Measurements from ENCODE around the gene ATP5PD. TPM values are rescaled to one million over a fixed set of nuclear protein-coding genes. Genes with fewer than 3 reads are reported as not detected.
"Not testable (repeated sequence)": the region's sequence is repeated elsewhere in the genome, so short reads cannot be mapped to it uniquely, and the experiment has no call there.

The ATP5PD gene
- total and polyA plus RNA-seq, 2 donors = 288 to 390 TPM

DNA sequence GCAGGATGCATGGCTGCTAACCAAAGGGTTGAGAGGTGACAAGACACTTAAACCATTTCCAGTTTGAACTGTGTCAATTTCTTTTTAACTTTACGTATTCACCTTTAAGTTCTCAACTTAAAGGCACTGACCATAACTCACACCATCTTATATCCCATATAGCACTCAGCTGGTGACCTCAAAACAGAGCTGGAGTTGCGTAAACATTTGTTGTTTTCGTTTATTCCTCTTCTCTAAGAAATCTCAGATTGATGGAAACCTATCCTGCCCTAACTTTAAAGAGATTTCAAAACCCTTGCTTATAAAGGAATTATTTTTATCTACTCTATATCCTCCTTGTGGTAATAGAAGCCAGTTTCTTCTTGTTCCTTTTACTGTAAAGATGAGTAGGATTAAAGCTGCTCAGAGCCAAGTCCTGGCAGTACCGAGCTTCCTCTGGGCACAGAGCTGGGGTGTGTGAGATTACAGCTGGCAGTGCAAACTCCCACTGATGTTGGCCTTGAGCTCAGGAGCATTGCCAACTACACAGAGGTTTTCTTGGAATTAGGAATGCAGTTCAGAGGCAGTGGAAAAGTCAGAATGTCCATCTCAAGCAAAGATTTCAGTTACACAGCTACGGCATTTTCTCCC is 1.6 kb upstream of the ATP5PD start:
- peaks cover 10 to 17% of the 10 kb centered on the region in 2 donors for H3K4me1 ChIP-seq (ENCODE audit: control insufficient read depth in 2 of 2, insufficient read depth in 2 of 2, low read length in 2 of 2)
- 80% methylated on average over 5 of the region's 5 CpGs for WGBS
- peak overlapping the region in 1 of 2 donors; percentile 74 for H3K4me3 ChIP-seq (ENCODE audit: low read length in 2 of 2)
- H3K9me3 ChIP-seq (ENCODE audit: control insufficient read depth in 2 of 2, insufficient read depth in 1 of 2, low read length in 1 of 2) = no peaks in the 10 kb centered on the region
- H3K27me3 ChIP-seq (ENCODE audit: control insufficient read depth in 2 of 2, insufficient read depth in 1 of 2, low read length in 1 of 2) = no peaks in the 10 kb centered on the region
- no peak for DNase-seq (ENCODE audit: low read depth in 6 of 9, low spot score in 9 of 9)
- no peak overlapping the region for H3K27ac ChIP-seq (ENCODE audit: low read depth in 1 of 2, low read length in 1 of 2)
- peaks cover 6 to 14% of the 10 kb centered on the region in 2 donors for H3K36me3 ChIP-seq (ENCODE audit: control insufficient read depth in 2 of 2, insufficient read depth in 2 of 2, low read length in 1 of 2)

DNA sequence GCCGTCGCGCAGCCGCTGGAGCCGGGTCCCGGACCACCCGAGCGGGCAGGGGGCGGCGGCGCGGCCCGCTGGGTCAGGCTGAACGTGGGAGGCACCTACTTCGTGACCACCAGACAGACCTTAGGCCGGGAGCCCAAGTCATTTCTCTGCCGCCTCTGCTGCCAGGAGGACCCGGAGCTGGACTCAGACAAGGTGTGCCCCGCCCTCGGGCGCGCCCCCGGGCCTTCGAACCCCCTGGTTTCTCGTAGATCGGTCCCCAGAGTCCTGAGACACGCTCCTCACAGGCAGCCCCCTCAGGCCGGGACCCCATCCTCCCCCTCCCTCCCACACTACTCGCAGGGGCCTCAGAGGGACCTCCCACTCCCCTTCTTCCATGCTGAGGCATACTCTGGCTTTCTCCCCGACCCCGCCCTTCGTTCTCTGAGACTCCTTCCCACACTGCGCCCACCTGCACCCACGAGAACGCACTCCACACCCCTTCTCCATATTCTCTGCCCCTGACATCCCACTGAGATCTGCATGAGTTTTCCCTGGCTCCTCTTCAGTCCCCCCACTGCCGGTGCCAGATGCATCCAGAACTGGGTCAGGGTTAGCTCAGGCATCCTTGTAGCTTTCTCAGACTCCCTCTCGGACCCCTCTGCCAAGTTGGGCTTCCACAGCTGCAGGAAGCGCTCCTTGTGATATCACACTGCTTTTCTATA is 779 bp upstream of the ATP5PD start:
- DNase-seq (ENCODE audit: low read depth in 6 of 9, low spot score in 9 of 9) = peak in 4 of 9 donors; percentile 22 to 57 (median 31)
- Histone ChIP-seq H3K4me3 (ENCODE audit: low read length in 2 of 2) (peak overlapping the region; percentile 74 to 97), H3K36me3 (ENCODE audit: control insufficient read depth in 2 of 2, insufficient read depth in 2 of 2, low read length in 1 of 2) (peaks cover 0 to 7% of the 10 kb centered on the region in 2 donors), H3K4me1 (ENCODE audit: control insufficient read depth in 2 of 2, insufficient read depth in 2 of 2, low read length in 2 of 2) (peaks cover 10 to 17% of the 10 kb centered on the region in 2 donors), H3K27me3 (ENCODE audit: control insufficient read depth in 2 of 2, insufficient read depth in 1 of 2, low read length in 1 of 2) (no peaks in the 10 kb centered on the region), H3K9me3 (ENCODE audit: control insufficient read depth in 2 of 2, insufficient read depth in 1 of 2, low read length in 1 of 2) (no peaks in the 10 kb centered on the region), H3K27ac (ENCODE audit: low read depth in 1 of 2, low read length in 1 of 2) (peak overlapping the region; percentile 60 to 83)
- WGBS = 1% methylated on average over 38 of the region's 38 CpGs

DNA sequence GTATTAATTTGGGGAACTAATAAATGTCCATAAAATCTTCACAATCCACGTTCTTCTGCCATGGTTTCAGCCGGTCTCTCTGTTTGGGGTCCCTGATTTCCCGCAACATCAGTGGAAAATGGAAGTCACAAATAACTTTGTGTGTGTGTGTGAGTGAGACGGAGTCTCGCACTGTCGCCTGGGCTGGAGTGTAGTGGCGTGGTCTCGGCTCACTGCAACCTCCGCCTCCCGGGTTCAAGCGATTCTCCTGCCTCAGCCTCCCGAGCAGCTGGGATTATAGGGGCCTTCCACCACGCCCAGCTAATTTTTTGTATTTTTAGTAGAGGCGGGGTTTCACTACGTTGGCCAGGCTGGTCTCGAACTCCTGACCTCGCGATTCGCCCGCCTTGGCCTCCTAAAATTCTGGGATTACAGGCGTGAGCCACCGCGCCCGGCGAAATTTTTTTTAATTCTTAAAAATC is 793 bp downstream of the ATP5PD start:
- not testable (repeated sequence) for H3K9me3 ChIP-seq (ENCODE audit: control insufficient read depth in 2 of 2, insufficient read depth in 1 of 2, low read length in 1 of 2); DNase-seq (ENCODE audit: low read depth in 6 of 9, low spot score in 9 of 9); H3K27me3 ChIP-seq (ENCODE audit: control insufficient read depth in 2 of 2, insufficient read depth in 1 of 2, low read length in 1 of 2)
- 33% methylated on average over 25 of the region's 25 CpGs for WGBS
- H3K4me1 ChIP-seq (ENCODE audit: control insufficient read depth in 2 of 2, insufficient read depth in 2 of 2, low read length in 2 of 2) = peaks cover 10 to 17% of the 10 kb centered on the region in 2 donors
- H3K36me3 ChIP-seq (ENCODE audit: control insufficient read depth in 2 of 2, insufficient read depth in 2 of 2, low read length in 1 of 2) = peaks cover 11 to 15% of the 10 kb centered on the region in 2 donors
- H3K27ac ChIP-seq (ENCODE audit: low read depth in 1 of 2, low read length in 1 of 2) = peak overlapping the region in 1 of 2 donors; percentile 91
- peak overlapping the region; percentile 97 to 100 for H3K4me3 ChIP-seq (ENCODE audit: low read length in 2 of 2)

DNA sequence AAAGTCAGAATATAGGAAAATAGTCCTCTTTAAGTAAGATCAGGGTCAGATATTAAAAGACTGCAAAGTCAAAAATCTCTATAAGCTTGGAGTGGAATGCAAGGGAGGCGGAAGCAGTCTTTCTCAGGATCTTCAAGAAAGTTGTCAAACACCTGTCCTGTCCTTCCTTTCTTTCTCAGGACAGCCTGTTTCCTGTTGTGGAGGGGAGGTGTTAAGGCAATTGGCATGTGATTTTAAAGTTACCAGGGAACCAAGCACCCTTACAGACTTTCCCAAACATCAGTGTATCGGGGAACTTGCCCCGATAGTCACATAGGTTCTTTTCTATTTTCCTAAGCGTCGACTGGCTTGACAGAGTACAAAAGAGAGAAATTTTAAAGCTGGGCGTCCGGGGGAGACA is 2.1 kb downstream of the ATP5PD start:
- Histone ChIP-seq H3K36me3 (ENCODE audit: control insufficient read depth in 2 of 2, insufficient read depth in 2 of 2, low read length in 1 of 2) (peaks cover 17 to 28% of the 10 kb centered on the region in 2 donors), H3K27me3 (ENCODE audit: control insufficient read depth in 2 of 2, insufficient read depth in 1 of 2, low read length in 1 of 2) (no peaks in the 10 kb centered on the region), H3K9me3 (ENCODE audit: control insufficient read depth in 2 of 2, insufficient read depth in 1 of 2, low read length in 1 of 2) (no peaks in the 10 kb centered on the region), H3K27ac (ENCODE audit: low read depth in 1 of 2, low read length in 1 of 2) (no peak overlapping the region), H3K4me1 (ENCODE audit: control insufficient read depth in 2 of 2, insufficient read depth in 2 of 2, low read length in 2 of 2) (peaks cover 10 to 17% of the 10 kb centered on the region in 2 donors), H3K4me3 (ENCODE audit: low read length in 2 of 2) (no peak overlapping the region)
- WGBS = 93% methylated on average over 7 of the region's 7 CpGs
- DNase-seq (ENCODE audit: low read depth in 6 of 9, low spot score in 9 of 9) = no peak

DNA sequence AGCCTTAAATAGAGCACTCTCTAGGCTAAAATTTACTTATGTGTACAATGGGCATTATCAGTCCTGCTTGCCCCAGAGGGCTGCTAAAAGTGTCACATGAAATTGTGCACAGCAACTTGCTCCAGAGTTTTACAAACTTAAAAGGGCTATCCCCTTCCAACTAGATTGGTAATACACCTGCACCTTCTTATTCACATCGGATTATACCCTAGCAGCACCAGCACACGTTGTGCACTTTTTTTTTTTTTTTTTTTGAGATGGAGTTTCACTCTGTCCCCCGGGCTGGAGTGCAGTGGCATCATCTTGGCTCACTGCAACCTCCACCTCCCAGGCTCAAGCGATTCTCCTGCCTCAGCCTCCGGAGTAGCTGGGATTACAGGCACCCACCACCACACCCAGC is 3.0 kb downstream of the ATP5PD start:
- not testable (repeated sequence) for H3K27ac ChIP-seq (ENCODE audit: low read depth in 1 of 2, low read length in 1 of 2); H3K27me3 ChIP-seq (ENCODE audit: control insufficient read depth in 2 of 2, insufficient read depth in 1 of 2, low read length in 1 of 2); DNase-seq (ENCODE audit: low read depth in 6 of 9, low spot score in 9 of 9); H3K9me3 ChIP-seq (ENCODE audit: control insufficient read depth in 2 of 2, insufficient read depth in 1 of 2, low read length in 1 of 2); H3K4me3 ChIP-seq (ENCODE audit: low read length in 2 of 2)
- Histone ChIP-seq H3K4me1 (ENCODE audit: control insufficient read depth in 2 of 2, insufficient read depth in 2 of 2, low read length in 2 of 2) (peaks cover 10 to 17% of the 10 kb centered on the region in 2 donors), H3K36me3 (ENCODE audit: control insufficient read depth in 2 of 2, insufficient read depth in 2 of 2, low read length in 1 of 2) (peaks cover 26 to 37% of the 10 kb centered on the region in 2 donors)
- 93% methylated on average over 5 of the region's 5 CpGs for WGBS

DNA sequence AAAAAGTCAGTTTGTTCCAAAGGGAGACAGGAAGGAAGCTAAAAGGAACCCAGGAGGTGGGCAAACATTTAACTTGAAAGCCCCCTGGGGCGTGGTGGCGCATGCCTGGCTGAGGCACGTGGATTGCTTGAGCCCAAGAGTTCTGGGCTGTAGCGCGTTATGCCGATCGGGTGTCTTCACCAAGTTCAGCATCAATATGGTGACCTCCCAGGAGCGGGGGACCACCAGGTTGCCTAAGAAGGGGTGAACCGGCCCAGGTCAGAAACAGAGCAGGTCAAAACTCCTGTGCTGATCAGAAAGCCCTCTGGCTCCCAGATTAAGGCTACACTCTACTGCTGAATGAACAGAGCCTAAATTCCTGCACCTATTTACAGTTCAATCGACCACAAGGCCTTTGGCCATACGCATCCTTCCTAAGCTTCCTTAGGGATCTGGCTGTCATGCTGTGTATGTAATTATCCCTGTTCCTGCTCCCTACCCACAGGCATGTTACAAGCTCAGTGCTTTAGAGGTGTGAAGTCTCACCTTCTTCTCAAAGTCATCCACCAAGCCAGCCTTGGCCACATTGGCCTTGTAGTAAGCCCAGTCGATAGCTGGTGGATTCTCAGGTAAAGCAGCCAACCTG is 5.0 kb downstream of the ATP5PD start:
- WGBS = 92% methylated on average over 12 of the region's 12 CpGs
- H3K4me1 ChIP-seq (ENCODE audit: control insufficient read depth in 2 of 2, insufficient read depth in 2 of 2, low read length in 2 of 2) = peaks cover 6 to 7% of the 10 kb centered on the region in 2 donors
- H3K36me3 ChIP-seq (ENCODE audit: control insufficient read depth in 2 of 2, insufficient read depth in 2 of 2, low read length in 1 of 2) = peaks cover 32 to 42% of the 10 kb centered on the region in 2 donors
- DNase-seq (ENCODE audit: low read depth in 6 of 9, low spot score in 9 of 9) = no peak
- no peaks in the 10 kb centered on the region for H3K9me3 ChIP-seq (ENCODE audit: control insufficient read depth in 2 of 2, insufficient read depth in 1 of 2, low read length in 1 of 2)
- no peak overlapping the region for H3K27ac ChIP-seq (ENCODE audit: low read depth in 1 of 2, low read length in 1 of 2)
- no peak overlapping the region for H3K4me3 ChIP-seq (ENCODE audit: low read length in 2 of 2)
- no peaks in the 10 kb centered on the region for H3K27me3 ChIP-seq (ENCODE audit: control insufficient read depth in 2 of 2, insufficient read depth in 1 of 2, low read length in 1 of 2)

DNA sequence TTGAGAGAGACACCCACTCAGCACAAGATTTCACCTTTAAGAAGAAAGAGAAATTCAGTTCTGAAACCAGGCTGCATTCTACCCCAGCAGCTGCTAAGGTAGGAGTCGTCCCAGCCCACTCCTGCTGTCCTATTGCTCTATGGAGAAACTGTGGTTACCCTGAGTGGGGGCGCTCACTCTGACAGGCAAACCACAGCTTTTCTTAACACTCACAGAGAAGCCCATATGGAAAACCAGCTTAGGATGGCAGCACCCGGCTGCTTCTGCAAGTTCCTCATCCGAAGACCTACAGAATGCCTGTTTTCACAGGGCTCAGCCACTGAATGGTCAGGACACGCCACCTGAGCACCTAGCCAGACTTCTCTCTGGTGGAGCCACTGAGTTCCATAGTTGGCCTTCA is 7.5 kb downstream of the ATP5PD start:
- H3K27me3 ChIP-seq (ENCODE audit: control insufficient read depth in 2 of 2, insufficient read depth in 1 of 2, low read length in 1 of 2) = peaks cover 0 to 14% of the 10 kb centered on the region in 2 donors
- H3K4me3 ChIP-seq (ENCODE audit: low read length in 2 of 2) = no peak overlapping the region
- H3K27ac ChIP-seq (ENCODE audit: low read depth in 1 of 2, low read length in 1 of 2) = no peak overlapping the region
- peaks cover 32 to 42% of the 10 kb centered on the region in 2 donors for H3K36me3 ChIP-seq (ENCODE audit: control insufficient read depth in 2 of 2, insufficient read depth in 2 of 2, low read length in 1 of 2)
- DNase-seq (ENCODE audit: low read depth in 6 of 9, low spot score in 9 of 9) = no peak
- peaks cover 11 to 13% of the 10 kb centered on the region in 2 donors for H3K4me1 ChIP-seq (ENCODE audit: control insufficient read depth in 2 of 2, insufficient read depth in 2 of 2, low read length in 2 of 2)
- H3K9me3 ChIP-seq (ENCODE audit: control insufficient read depth in 2 of 2, insufficient read depth in 1 of 2, low read length in 1 of 2) = no peaks in the 10 kb centered on the region
- WGBS = 85% methylated on average over 5 of the region's 5 CpGs

DNA sequence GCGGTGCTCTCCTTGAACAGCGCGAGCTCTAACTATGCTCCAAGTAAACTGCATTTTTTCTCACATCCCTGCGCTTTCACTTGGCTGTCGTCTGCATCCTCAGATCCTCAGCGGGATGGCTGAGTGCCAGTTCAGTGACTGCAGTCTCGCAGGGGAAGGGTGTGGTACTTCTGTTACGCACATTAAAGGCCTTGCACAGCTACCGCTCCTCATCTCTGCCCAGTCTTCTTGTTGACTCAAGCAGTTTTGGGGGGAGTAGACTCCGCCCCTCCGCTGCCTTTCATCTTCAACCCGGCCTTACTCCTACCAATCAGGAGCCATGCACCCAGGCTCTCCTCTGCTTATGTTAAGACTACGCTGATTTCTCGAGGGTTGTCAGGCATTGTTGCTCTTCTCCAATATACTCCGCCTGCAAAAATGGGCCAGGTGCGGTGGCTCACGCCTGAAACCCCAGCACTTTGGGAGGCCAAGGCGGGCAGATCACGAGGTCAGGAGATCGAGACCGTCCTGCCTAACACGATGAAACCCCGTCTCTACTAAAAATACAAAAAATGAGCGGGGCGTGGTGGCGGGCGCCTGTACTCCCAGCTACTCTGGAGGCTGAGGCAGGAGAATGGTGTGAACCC is 10.0 kb downstream of the ATP5PD start:
- Histone ChIP-seq H3K36me3 (ENCODE audit: control insufficient read depth in 2 of 2, insufficient read depth in 2 of 2, low read length in 1 of 2) (peaks cover 26 to 35% of the 10 kb centered on the region in 2 donors), H3K4me1 (ENCODE audit: control insufficient read depth in 2 of 2, insufficient read depth in 2 of 2, low read length in 2 of 2) (peaks cover 18 to 34% of the 10 kb centered on the region in 2 donors), H3K27me3 (ENCODE audit: control insufficient read depth in 2 of 2, insufficient read depth in 1 of 2, low read length in 1 of 2) (peaks cover 15 to 39% of the 10 kb centered on the region in 2 donors), H3K9me3 (ENCODE audit: control insufficient read depth in 2 of 2, insufficient read depth in 1 of 2, low read length in 1 of 2) (no peaks in the 10 kb centered on the region), H3K4me3 (ENCODE audit: low read length in 2 of 2) (no peak overlapping the region), H3K27ac (ENCODE audit: low read depth in 1 of 2, low read length in 1 of 2) (peak overlapping the region in 1 of 2 donors; percentile 36)
- DNase-seq (ENCODE audit: low read depth in 6 of 9, low spot score in 9 of 9) = peak in 1 of 9 donors; percentile 21
- WGBS = 89% methylated on average over 27 of the region's 27 CpGs

Measured in thymus (tissue), 11 donors.